BE2C (cell line): Measurements from ENCODE around the gene ADGRA3.
A peak's percentile ranks its signal among the peaks of the same experiment; 100 is the strongest.

ENCODE experiments used
- DNase-seq: peaks from one replicate; pipeline ENCODE4 v3.0.0-alpha.2; 2020
- H3K27me3 ChIP-seq: fragments of 250-450 bp; sonication (Bioruptor Pico); 2 replicates; pipeline ENCODE4 v1.5.1; 2020; ENCODE audit warnings: mild to moderate bottlenecking
- H3K36me3 ChIP-seq: fragments of 250-450 bp; sonication (Bioruptor Pico); 2 replicates; pipeline ENCODE4 v1.5.1; 2020; ENCODE audit warnings: mild to moderate bottlenecking
- H3K4me1 ChIP-seq: fragments of 250-450 bp; sonication (Bioruptor Pico); 2 replicates; pipeline ENCODE4 v1.5.1; 2020
- H3K4me3 ChIP-seq: 2 replicates; pipeline ENCODE4 v1.5.1; 2011; ENCODE audit warnings: low read depth, low read length
- H3K9me3 ChIP-seq: fragments of 250-450 bp; sonication (Bioruptor Pico); 2 replicates; pipeline ENCODE4 v1.5.1; 2020
- TF ChIP-seq, protein P1 (sequence below): IDR thresholded peaks from 2 replicates; pipeline ENCODE4 v1.5.1; 2012; ENCODE audit warnings: mild to moderate bottlenecking, low read depth, low read length

ADGRA3 gene

DNA sequence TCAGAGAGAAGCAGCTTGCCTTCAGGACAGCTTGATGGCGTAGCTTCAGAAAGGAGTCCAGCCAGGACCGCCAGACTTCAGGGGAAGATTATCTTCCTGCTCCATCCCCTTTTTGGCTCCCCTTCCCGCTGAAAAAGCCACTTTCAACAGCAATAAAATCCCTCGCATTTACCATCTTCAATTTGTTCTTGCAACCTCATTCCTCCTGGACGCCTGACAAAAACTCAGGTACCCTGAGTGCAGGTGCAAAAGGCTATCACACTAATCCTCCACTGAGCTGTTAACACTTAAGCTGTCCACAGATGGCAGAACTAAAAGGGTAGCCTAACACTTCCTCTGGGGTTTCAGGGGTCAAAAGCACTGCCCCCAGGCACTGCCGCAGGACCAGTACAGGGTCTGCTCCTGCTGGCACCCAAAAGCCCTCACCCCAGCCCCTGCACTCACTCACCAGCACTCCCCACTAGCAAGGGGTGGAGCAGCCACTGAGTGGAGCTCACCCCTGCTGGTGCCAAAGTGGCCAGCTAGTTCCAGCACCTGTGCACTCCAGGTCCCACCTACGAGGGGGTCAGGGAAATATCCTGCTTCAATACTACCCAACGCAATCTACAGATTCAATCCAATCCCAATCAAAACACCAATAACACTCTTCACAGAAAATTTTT, 145.8 kb downstream of the ADGRA3 start:
- TF ChIP-seq, protein P1, sequence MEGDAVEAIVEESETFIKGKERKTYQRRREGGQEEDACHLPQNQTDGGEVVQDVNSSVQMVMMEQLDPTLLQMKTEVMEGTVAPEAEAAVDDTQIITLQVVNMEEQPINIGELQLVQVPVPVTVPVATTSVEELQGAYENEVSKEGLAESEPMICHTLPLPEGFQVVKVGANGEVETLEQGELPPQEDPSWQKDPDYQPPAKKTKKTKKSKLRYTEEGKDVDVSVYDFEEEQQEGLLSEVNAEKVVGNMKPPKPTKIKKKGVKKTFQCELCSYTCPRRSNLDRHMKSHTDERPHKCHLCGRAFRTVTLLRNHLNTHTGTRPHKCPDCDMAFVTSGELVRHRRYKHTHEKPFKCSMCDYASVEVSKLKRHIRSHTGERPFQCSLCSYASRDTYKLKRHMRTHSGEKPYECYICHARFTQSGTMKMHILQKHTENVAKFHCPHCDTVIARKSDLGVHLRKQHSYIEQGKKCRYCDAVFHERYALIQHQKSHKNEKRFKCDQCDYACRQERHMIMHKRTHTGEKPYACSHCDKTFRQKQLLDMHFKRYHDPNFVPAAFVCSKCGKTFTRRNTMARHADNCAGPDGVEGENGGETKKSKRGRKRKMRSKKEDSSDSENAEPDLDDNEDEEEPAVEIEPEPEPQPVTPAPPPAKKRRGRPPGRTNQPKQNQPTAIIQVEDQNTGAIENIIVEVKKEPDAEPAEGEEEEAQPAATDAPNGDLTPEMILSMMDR, result no peak
- no peaks in the 10 kb centered on the region for H3K9me3 ChIP-seq
- H3K4me3 ChIP-seq, result no peak overlapping the region
- DNase-seq, result no peak
- H3K36me3 ChIP-seq, result no peaks in the 10 kb centered on the region
- H3K4me1 ChIP-seq, result no peaks in the 10 kb centered on the region
- H3K27me3 ChIP-seq, result no peaks in the 10 kb centered on the region

GRCh38 chr4:22363787-22364186, 152.1 kb downstream of the ADGRA3 start:
- H3K36me3 ChIP-seq, result no peaks in the 10 kb centered on the region
- no peak overlapping the region for H3K4me3 ChIP-seq
- H3K27me3 ChIP-seq, result no peaks in the 10 kb centered on the region
- H3K9me3 ChIP-seq, result no peaks in the 10 kb centered on the region
- H3K4me1 ChIP-seq, result no peaks in the 10 kb centered on the region
- DNase-seq, result no peak
- TF ChIP-seq, protein P1, result no peak

GRCh38 chr4:22363036-22363435, 152.8 kb downstream of the ADGRA3 start:
- no peaks in the 10 kb centered on the region for H3K9me3 ChIP-seq
- H3K27me3 ChIP-seq, result no peaks in the 10 kb centered on the region
- no peak overlapping the region for H3K4me3 ChIP-seq
- H3K4me1 ChIP-seq, result no peaks in the 10 kb centered on the region
- TF ChIP-seq, protein P1, result no peak
- H3K36me3 ChIP-seq, result no peaks in the 10 kb centered on the region
- DNase-seq, result no peak

DNA sequence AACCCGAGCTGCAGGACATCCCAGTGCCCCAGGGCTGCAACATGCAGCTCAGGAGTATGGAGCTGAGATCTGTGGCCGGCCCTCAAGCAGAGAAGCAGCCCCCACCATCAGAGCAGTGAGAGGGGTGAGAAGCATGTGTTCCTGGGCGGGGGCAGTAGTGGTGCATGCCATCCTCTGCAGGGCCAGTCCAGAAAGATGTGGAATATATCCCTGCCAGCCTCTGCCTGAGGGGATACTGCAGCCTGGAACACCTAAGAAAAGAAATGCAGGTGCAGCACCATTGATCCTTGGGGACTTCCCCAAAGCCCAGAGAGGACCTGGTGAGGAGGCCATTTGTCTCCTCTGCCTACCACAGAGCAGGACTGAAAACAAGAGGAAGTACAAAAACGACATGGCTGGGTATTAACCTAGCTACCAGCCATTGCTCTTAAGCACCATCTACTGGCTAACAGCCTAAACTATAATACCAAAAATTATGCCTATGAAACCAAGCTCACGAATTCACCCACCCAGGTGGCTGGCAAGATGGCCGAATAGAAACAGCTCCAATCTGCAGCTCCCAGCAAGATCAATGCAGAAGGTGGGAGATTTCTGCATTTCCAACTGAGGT, 158.8 kb downstream of the ADGRA3 start:
- H3K9me3 ChIP-seq, result no peaks in the 10 kb centered on the region
- no peaks in the 10 kb centered on the region for H3K4me1 ChIP-seq
- DNase-seq, result no peak
- H3K27me3 ChIP-seq, result no peaks in the 10 kb centered on the region
- no peak overlapping the region for H3K4me3 ChIP-seq
- H3K36me3 ChIP-seq, result no peaks in the 10 kb centered on the region
- TF ChIP-seq, protein P1, result peak; percentile 50

DNA sequence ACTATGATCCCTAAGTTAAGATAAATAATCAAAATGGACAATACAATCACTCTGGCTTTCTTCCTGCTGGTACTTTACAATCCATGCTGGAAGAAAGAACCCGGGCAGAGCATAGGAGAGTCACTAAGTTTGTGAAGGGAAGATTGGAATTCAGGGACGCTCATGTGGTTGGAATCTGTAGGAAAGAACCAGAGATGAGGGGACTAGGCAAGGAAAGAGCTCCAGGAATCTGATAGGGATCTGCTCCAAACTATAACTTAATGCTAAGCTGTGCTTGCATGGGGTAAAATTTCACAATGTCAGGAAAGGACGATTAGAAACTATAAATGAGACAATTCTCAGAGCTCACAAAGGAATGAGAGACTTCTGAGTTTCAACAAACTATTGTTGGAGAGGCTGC, 167.5 kb downstream of the ADGRA3 start:
- no peaks in the 10 kb centered on the region for H3K27me3 ChIP-seq
- H3K4me1 ChIP-seq, result no peaks in the 10 kb centered on the region
- no peak overlapping the region for H3K4me3 ChIP-seq
- TF ChIP-seq, protein P1, result no peak
- no peaks in the 10 kb centered on the region for H3K9me3 ChIP-seq
- DNase-seq, result no peak
- no peaks in the 10 kb centered on the region for H3K36me3 ChIP-seq

DNA sequence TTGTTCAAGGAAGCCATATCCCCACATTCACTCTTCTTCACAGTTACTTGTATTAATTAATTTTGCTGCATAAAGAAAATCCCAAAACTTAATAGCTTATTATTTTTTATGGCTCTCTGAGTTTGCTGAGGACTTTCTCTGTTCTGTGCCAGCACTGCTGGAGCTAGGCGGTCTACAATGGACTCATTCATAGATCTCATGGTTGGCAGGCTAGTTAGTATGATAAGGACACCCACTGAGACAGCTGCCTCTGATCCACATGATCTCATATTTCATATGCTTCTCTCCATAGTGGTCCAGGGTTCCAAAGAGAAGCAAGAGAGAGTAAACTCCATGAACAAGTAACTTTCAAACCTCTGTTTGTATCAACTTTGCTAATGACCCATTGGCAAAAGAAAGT, 170.2 kb downstream of the ADGRA3 start:
- H3K27me3 ChIP-seq, result no peaks in the 10 kb centered on the region
- TF ChIP-seq, protein P1, result no peak
- H3K4me3 ChIP-seq, result no peak overlapping the region
- no peaks in the 10 kb centered on the region for H3K36me3 ChIP-seq
- DNase-seq, result no peak
- H3K4me1 ChIP-seq, result no peaks in the 10 kb centered on the region
- H3K9me3 ChIP-seq, result no peaks in the 10 kb centered on the region
